Brain pericyte (primary cell): Measurements from ENCODE around the gene PTMA.
"Not testable (repeated sequence)": the region's sequence is repeated elsewhere in the genome, so short reads cannot be mapped to it uniquely, and the experiment has no call there.

Experiments
- DNase-seq: peaks from one replicate; pipeline ENCODE4 v3.0.0-alpha.2; 2012; ENCODE audit warnings: low read depth, low spot score

PTMA gene

GRCh38 chr2:231693956-231694355 lies 14.4 kb upstream of the PTMA start:
- DNase-seq, result no peak

GRCh38 chr2:231696004-231696367 lies 12.3 kb upstream of the PTMA start:
- no peak for DNase-seq

DNA sequence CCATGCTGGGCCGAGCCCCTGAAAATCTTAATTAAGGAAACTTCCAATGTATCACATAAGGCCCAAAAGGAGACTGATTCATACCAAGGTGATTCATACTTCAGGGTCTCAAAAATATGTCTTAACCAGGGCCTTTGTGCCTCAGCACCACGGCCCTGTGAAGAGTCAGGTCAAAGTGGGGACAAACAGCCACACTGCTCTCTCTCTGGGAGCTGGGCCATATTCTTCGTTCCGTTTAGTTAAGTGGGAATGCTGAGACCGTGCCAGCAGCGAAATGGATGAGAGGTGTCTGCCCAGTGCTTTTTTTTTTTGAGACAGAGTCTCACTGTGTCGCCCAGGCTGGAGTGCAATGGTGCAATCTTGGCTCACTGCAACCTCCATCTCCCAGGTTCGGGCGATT lies 9.3 kb upstream of the PTMA start:
- DNase-seq, result no peak

DNA sequence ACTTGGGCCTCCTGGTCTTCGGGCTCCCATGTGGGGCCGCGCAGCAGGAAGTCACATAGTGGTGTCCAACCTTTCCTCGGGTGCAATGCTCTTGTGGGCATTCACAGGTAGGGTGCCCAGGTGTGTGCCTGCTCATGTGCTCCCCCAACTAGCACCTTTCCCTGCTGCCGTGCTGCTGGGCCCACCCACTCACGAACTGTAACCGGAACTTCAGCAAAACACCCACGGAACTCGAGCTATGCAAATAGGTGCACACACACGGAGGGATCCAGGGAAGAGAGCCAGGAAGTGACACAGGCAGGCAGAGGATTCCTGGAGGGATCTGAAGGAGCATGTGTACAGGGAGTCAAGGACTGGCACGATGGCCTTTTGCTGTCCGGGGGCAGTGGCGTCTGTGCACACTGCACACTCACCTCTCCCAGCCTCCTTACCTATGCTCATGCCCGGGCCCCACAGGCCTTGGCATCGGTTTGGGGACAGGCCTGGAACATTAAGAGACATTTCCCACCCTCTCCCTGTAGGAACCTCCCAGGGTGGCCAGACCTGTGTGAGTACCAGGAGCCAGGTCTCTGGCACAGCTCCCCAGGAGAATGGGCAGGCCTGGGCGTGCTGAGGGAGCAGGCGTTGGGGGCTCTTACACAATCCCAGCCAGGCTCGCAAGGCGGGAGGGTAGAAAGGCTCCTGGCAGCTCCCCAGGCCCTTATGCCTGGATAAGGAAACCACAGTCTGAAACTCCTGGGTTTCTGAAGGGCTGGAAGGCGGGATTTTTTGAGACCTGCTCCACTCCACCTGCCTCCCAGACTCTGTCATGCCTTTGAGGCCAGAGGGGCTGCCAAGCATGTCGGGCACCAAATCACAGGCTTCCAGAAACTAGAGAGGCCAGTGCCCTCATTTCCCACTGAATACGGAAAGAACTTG lies 6.6 kb upstream of the PTMA start:
- DNase-seq, result no peak

DNA sequence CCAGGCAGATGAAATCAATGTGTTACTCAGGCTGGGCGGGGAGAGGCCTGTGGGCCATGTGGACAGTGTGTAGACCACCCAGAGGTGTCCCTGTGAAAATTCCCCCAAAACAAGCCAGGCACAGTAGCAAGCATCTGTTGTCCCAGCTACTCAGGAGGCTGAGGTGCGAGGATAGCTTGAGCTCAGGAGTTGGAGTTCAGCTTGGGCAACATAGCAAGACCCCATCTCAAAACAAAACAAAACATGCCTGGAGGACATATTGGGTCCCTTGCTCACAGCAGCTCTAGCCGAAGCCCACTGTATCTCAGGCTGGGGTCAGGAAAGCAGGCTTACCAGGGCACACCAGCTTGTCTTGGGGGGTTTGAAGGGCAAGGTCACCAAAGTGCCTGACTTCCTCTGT lies 4.3 kb upstream of the PTMA start:
- DNase-seq, result no peak

GRCh38 chr2:231706731-231707624 lies 1.3 kb upstream of the PTMA start:
- DNase-seq, result peak; percentile 99

- DNase-seq, result no peak
Measured at GRCh38 chr2:231707625-231707926, 749 bp upstream of the PTMA start.

DNA sequence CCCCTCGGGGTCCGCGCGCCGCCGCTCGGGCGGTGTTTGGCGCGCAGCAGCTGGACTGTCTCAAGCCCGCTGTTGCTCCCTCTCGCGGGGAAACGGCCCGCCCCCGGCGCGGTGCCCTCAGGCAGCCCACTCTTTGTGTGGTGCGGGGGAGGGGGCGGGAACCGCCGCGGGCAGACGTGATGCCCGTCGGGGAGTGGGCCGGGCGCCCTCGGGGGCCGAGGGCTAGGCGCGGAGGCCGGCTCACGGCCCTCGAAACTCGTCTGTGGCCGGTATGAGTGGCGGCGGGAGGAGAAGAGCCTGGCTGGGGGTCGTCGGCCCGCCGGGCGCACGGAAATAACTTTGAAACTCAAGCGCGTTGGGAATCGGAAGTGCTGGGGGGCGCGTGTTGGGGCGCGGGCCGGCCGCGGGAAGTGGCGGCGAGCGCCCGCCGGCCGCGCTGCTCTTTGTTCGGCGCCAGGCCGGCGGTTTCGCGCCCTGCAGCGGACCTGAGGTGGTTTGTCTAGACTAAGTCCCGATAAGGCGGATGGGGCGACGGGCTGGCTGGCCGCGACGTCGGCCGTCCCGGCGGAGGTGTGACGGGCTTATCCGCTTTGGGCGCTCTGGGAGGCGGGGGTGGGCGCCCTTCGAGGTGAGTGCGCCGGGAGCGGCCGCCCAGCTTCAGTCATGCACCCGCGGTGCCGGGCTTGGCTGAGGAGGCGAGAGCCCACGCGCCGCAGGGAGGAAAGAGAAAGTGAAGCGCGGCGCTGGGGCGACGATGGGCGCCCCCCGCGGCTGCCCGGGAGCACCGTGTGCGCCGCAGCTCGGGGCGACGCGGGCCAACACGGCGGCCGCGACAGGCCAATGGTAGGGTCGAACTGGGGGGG lies 679 bp downstream of the PTMA start:
- no peak for DNase-seq

- no peak for DNase-seq
Measured at GRCh38 chr2:231709636-231709980, 1.3 kb downstream of the PTMA start.

DNA sequence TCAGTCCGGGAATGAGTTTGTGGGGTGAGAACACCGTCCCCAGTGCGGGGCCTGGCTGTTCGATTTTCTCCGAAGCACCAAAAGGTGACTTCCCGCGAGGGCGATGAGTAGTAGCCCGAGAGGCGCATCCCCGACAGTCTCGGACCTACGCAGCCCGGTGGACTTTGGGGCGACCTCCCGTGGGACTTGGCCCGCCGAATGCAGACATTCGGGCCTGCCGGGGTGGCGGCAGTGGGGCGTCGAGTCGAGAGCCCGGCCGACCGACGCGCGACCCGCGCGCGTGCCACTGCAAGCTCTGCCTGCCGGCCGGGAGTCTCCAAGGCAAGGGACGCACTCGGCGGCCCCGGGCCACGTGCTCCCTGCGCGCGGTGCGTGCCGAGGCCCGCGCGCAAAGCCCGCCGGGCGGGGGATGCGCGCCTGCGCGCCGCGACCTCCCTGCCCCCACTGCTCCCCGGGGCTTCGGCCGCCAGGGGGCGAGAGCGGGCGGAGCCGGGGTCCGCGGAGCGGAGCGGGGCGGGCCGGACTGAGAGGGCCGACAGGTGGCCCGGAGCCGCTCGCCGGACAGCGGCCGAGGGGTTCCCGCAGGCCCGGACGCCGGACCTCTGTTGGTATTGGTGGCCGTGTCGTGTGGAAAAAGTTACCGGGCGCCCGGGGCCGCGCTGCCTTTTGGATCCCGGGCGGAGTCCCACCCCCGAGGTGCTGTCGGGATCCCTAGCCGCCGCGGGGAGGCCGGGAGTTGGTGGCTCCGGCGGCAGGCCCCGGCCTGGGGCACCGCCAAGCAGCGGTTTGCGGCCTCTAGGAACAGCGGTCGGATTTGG lies 1.9 kb downstream of the PTMA start:
- no peak for DNase-seq

GRCh38 chr2:231710799-231711676 lies 2.7 kb downstream of the PTMA start:
- DNase-seq, result no peak

DNA sequence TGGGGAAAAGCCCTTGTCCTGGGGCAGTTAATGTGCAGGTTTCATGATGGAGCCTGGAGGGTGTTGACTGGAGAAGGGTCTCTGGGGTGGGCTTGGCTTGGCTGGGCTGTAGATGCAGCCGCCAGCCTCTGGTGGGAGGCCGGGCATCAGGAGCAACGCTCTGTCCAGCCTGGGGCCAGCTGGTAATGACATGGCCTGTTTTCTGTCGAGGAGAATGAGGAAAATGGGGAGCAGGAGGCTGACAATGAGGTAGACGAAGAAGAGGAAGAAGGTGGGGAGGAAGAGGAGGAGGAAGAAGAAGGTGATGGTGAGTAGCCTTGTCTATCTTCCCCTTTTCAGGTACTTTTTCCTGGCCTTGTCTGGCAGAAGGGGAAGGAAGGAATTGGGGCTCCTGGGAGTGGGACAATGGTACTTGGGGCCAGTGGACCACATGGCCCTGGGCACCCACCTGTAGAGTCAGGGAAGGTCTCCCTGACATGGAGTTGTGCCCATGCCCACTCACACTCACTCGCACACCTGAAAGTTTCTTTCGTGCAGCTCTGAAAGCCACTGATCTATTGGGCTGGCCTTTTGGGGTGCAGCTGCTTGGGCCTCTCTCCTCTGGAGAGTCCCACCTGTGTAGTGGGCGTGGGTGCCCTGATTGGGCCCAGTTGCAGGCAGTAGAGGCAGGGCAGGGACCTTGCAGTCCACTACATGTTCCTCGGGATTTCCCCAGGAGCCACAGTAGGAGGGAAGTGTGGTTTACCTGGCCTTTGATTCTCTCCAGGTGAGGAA lies 3.5 kb downstream of the PTMA start:
- no peak for DNase-seq

DNA sequence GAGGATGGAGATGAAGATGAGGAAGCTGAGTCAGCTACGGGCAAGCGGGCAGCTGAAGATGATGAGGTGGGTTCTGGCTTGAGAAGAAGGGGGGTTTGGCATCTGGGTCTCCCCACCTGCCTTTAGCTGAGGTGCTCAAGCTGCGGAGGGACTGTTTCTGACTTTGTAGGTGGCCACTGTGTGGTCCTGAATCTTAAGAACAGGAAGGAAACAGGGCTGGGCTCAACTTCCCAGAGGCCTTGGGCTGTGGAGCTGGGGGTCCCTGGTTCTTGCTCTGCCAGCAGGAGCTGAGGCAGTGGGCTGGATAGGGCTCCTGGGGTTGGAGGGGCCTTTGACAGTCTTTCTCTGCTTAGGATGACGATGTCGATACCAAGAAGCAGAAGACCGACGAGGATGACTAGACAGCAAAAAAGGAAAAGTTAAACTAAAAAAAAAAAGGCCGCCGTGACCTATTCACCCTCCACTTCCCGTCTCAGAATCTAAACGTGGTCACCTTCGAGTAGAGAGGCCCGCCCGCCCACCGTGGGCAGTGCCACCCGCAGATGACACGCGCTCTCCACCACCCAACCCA lies 4.2 kb downstream of the PTMA start:
- not testable (repeated sequence) for DNase-seq

- not testable (repeated sequence) for DNase-seq
Measured at GRCh38 chr2:231713406-231713729, 5.0 kb downstream of the PTMA start.

GRCh38 chr2:231713730-231714638 lies 5.7 kb downstream of the PTMA start:
- no peak for DNase-seq

- no peak for DNase-seq
Measured at GRCh38 chr2:231714639-231715498, 6.5 kb downstream of the PTMA start.

GRCh38 chr2:231715499-231715837 lies 7.1 kb downstream of the PTMA start:
- no peak for DNase-seq
